CD14-positive monocyte (primary cell): Measurements from ENCODE around the gene BNC2. TPM values are rescaled to one million over a fixed set of nuclear protein-coding genes. Genes with fewer than 3 reads are reported as not detected.
A peak's percentile ranks its signal among the peaks of the same experiment; 100 is the strongest.

Source experiments
- DNase-seq, 3 donors: peaks; one replicate each; pipeline ENCODE4 v3.0.0-alpha.2; 2011 to 2022
- H2AFZ ChIP-seq: 2 replicates; pipeline ENCODE4 v1.6.0; 2012; ENCODE audit warnings: mild to moderate bottlenecking, low read depth, low read length, inconsistent platforms; ENCODE audit not compliant: insufficient read depth, poor library complexity, severe bottlenecking
- H3K27ac ChIP-seq, 2 donors: 1 replicate in 1 of 2; 2 replicates in 1 of 2; pipeline ENCODE4 v1.5.1; 2012 to 2013; ENCODE audit warnings: low read length in 2 of 2, control low read depth in 1 of 2, inconsistent platforms in 1 of 2, low read depth in 1 of 2, mild to moderate bottlenecking in 1 of 2
- H3K27me3 ChIP-seq, 2 donors: one replicate each; pipeline versions ENCODE4 v1.6.0 to v1.6.1; 2011 to 2013; ENCODE audit warnings: low read length in 2 of 2; ENCODE audit not compliant: control insufficient read depth in 2 of 2, insufficient read depth in 2 of 2
- H3K36me3 ChIP-seq, 2 donors: replicated peaks in 1 of 2; 1 replicate in 1 of 2; 2 replicates in 1 of 2; pipeline versions ENCODE4 v1.5.1 to v1.6.1; 2012 to 2013; ENCODE audit warnings: low read length in 2 of 2, control low read depth in 1 of 2, inconsistent platforms in 1 of 2, mild to moderate bottlenecking in 1 of 2; ENCODE audit not compliant: insufficient read depth in 2 of 2, control insufficient read depth in 1 of 2
- H3K4me1 ChIP-seq, 2 donors: 1 replicate in 1 of 2; 2 replicates in 1 of 2; pipeline versions ENCODE4 v1.5.1 to v1.6.1; 2012 to 2013; ENCODE audit warnings: low read length in 2 of 2, control low read depth in 1 of 2, inconsistent platforms in 1 of 2, mild to moderate bottlenecking in 1 of 2, moderate library complexity in 1 of 2; ENCODE audit not compliant: insufficient read depth in 2 of 2, control insufficient read depth in 1 of 2
- H3K4me2 ChIP-seq: replicated peaks from 2 replicates; pipeline ENCODE3; 2012; ENCODE audit warnings: low read length, moderate library complexity, mild to moderate bottlenecking; ENCODE audit not compliant: poor library complexity, severe bottlenecking; ENCODE audit errors: extremely low read depth
- H3K4me3 ChIP-seq, 3 experiments: fragments of 200-600 bp in 1 of 3; sonication (generic) in 1 of 3; replicated peaks in 1 of 3; 1 replicate in 2 of 3; 2 replicates in 1 of 3; pipeline ENCODE4 v1.5.1; 2011 to 2013; ENCODE audit warnings: low read length in 3 of 3, mild to moderate bottlenecking in 3 of 3, control low read depth in 2 of 3, low read depth in 2 of 3, inconsistent platforms in 1 of 3, moderate library complexity in 1 of 3
- H3K79me2 ChIP-seq: 2 replicates; pipeline ENCODE4 v1.6.0; 2012; ENCODE audit warnings: mild to moderate bottlenecking, control low read depth, inconsistent platforms, low read length, moderate library complexity; ENCODE audit not compliant: insufficient read depth
- H3K9ac ChIP-seq: 2 replicates; pipeline ENCODE4 v1.6.0; 2017; ENCODE audit warnings: low read length, mild to moderate bottlenecking; ENCODE audit not compliant: insufficient read depth, poor library complexity, severe bottlenecking
- H3K9me3 ChIP-seq, 2 donors: replicated peaks in 1 of 2; 1 replicate in 1 of 2; 2 replicates in 1 of 2; pipeline versions ENCODE4 v1.5.1 to v1.6.1; 2012 to 2013; ENCODE audit warnings: low read length in 2 of 2, control low read depth in 1 of 2; ENCODE audit not compliant: control insufficient read depth in 1 of 2, insufficient read depth in 1 of 2
- H4K20me1 ChIP-seq: 2 replicates; pipeline ENCODE4 v1.6.0; 2012; ENCODE audit warnings: mild to moderate bottlenecking, low read length, control low read depth, moderate library complexity; ENCODE audit not compliant: insufficient read depth
- H3K27ac Mint-ChIP-seq, 7 donors: one replicate each; pipeline ENCODE4 v1.8.0; 2020; ENCODE audit warnings: mild to moderate bottlenecking in 7 of 7, mixed read lengths in 7 of 7, moderate library complexity in 6 of 7, inconsistent platforms in 2 of 7
- H3K27me3 Mint-ChIP-seq, 3 donors: one replicate each; pipeline ENCODE4 v1.8.0; 2021 to 2022; ENCODE audit warnings: low read depth in 3 of 3, mild to moderate bottlenecking in 3 of 3, mixed read lengths in 3 of 3, moderate library complexity in 3 of 3, inconsistent platforms in 1 of 3
- H3K36me3 Mint-ChIP-seq, 2 donors: one replicate each; pipeline ENCODE4 v1.8.0; 2020; ENCODE audit warnings: mixed read lengths in 2 of 2, inconsistent platforms in 1 of 2, mild to moderate bottlenecking in 1 of 2
- H3K4me1 Mint-ChIP-seq: one replicate; pipeline ENCODE4 v1.8.0; 2020; ENCODE audit warnings: mild to moderate bottlenecking, mixed read lengths
- H3K4me3 Mint-ChIP-seq, 2 donors: one replicate each; pipeline ENCODE4 v1.8.0; 2020; ENCODE audit warnings: mild to moderate bottlenecking in 2 of 2, mixed read lengths in 2 of 2, moderate library complexity in 1 of 2
- H3K9me3 Mint-ChIP-seq, 7 donors: one replicate each; pipeline ENCODE4 v1.8.0; 2020 to 2022; ENCODE audit warnings: mixed read lengths in 7 of 7, mild to moderate bottlenecking in 6 of 7, moderate library complexity in 6 of 7, inconsistent platforms in 2 of 7
- WGBS: methylation state at CpG from one replicate; pipeline ENCODE4 v1.1.5; 2013; ENCODE audit warnings: missing lambda C conversion rate; ENCODE audit not compliant: insufficient coverage; 5-methylcytosine and 5-hydroxymethylcytosine counted together
- intact Hi-C, 2 donors: fragments of 100-400 bp; cut with micrococcal nuclease; formaldehyde crosslinking; loops; one replicate each; pipeline versions ENCODE4 v1.15.0 to v1.15.1; 2023
- polyA plus RNA-seq, 3 donors: library from polyadenylated mRNA; depleted of rRNA in 1 of 3; unstranded in 2 of 3; stranded (reverse) in 1 of 3; fragments of 300-500 nt in 2 of 3; fragments of >200 nt in 1 of 3; fragmentation: Illumina TruSeq in 2 of 3; gene quantifications; 1 replicate in 2 of 3; 2 replicates in 1 of 3; pipeline ENCODE4 v1.2.3, GENCODE V29; 2012 to 2021
- TF ChIP-seq, protein P1 (sequence below): fragments of 200-600 bp; IDR thresholded peaks from one replicate; pipeline ENCODE4 v1.8.0; 2022; ENCODE audit warnings: antibody characterized with exemption, mild to moderate bottlenecking

BNC2 gene
- polyA plus RNA-seq, 3 donors, result 0.01 TPM; not detected in 2

DNA sequence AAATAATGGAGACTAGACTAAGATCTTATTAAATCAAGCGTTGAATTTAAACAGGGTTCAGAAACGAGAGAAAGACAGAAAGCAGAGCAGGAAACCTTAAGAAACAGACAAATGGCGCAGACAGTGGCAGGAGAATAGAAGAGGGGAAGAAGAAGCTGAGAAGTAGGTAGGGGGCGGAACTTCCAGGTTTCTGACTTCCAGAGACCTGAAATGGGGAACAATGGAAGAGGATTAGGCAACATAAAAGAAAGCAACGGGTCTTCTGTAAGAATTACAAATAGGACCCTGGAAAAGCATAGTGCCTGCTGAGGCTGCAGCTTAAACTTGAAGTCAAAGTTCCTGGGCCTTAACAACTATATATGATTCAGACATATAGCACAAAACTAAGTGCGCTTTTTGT, 101.7 kb downstream of the BNC2 start:
- DNase-seq, result no peak
- Histone ChIP-seq H3K9me3 (no peaks in the 10 kb centered on the region), H3K27ac (no peak overlapping the region), H3K9ac (no peak overlapping the region), H2AFZ (no peak overlapping the region), H3K4me1 (no peaks in the 10 kb centered on the region), H3K36me3 (no peaks in the 10 kb centered on the region), H4K20me1 (no peaks in the 10 kb centered on the region), H3K4me3 (no peak overlapping the region), H3K4me2 (no peak overlapping the region), H3K27me3 (no peaks in the 10 kb centered on the region), H3K79me2 (no peaks in the 10 kb centered on the region)
- Mint-ChIP-seq H3K9me3 (peaks cover 0 to 6% (median 2%) of the 10 kb centered on the region in 7 donors), H3K4me3 (no peak overlapping the region), H3K4me1 (no peaks in the 10 kb centered on the region), H3K27me3 (peaks cover 0 to 3% (median 0%) of the 10 kb centered on the region in 3 donors), H3K36me3 (no peaks in the 10 kb centered on the region), H3K27ac (peak overlapping the region in 1 of 7 donors; percentile 21)
- TF ChIP-seq, protein P1, sequence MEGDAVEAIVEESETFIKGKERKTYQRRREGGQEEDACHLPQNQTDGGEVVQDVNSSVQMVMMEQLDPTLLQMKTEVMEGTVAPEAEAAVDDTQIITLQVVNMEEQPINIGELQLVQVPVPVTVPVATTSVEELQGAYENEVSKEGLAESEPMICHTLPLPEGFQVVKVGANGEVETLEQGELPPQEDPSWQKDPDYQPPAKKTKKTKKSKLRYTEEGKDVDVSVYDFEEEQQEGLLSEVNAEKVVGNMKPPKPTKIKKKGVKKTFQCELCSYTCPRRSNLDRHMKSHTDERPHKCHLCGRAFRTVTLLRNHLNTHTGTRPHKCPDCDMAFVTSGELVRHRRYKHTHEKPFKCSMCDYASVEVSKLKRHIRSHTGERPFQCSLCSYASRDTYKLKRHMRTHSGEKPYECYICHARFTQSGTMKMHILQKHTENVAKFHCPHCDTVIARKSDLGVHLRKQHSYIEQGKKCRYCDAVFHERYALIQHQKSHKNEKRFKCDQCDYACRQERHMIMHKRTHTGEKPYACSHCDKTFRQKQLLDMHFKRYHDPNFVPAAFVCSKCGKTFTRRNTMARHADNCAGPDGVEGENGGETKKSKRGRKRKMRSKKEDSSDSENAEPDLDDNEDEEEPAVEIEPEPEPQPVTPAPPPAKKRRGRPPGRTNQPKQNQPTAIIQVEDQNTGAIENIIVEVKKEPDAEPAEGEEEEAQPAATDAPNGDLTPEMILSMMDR, result no peak
- intact Hi-C loops, result no loop called here
- 93% methylated on average over 5 of the region's 6 CpGs for WGBS

DNA sequence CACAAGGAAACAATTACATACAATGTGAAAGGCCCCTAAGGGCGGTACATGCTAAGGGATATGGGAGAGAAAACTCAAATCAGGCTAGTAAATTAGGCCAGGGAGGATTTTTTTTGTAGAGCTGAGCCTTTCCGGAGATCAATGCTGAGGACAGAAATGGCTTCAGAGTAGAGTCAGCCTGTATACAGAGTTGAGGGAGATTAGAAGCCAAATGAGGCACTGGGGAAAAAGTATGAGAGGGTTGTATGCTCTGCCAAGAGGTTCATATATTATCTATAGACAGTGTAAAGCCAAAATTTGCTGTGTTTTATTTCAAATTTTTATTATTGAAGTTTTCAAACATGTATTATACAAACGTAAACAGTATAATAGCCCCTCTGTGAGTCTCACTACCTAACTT, 103.1 kb downstream of the BNC2 start:
- Mint-ChIP-seq H3K27ac (no peak overlapping the region), H3K9me3 (peaks cover 0 to 6% (median 2%) of the 10 kb centered on the region in 7 donors), H3K36me3 (no peaks in the 10 kb centered on the region), H3K4me3 (no peak overlapping the region), H3K27me3 (peaks cover 0 to 3% (median 0%) of the 10 kb centered on the region in 3 donors), H3K4me1 (no peaks in the 10 kb centered on the region)
- no peaks in the 10 kb centered on the region for H4K20me1 ChIP-seq
- intact Hi-C loops, result no loop called here
- no peaks in the 10 kb centered on the region for H3K9me3 ChIP-seq
- no peak for DNase-seq
- whole genome bisulfite sequencing, result 100% methylated on average over 2 of the region's 3 CpGs
- TF ChIP-seq, protein P1, result no peak
- H3K79me2 ChIP-seq, result no peaks in the 10 kb centered on the region
- no peaks in the 10 kb centered on the region for H3K36me3 ChIP-seq
- H3K27me3 ChIP-seq, result no peaks in the 10 kb centered on the region
- H3K9ac ChIP-seq, result no peak overlapping the region
- no peak overlapping the region for H3K4me2 ChIP-seq
- no peaks in the 10 kb centered on the region for H3K4me1 ChIP-seq
- H2AFZ ChIP-seq, result no peak overlapping the region
- H3K4me3 ChIP-seq, result no peak overlapping the region
- no peak overlapping the region for H3K27ac ChIP-seq
